Cardiac fibroblast (primary cell): ENCODE results near the gene ATP8A1.
A peak's percentile ranks its signal among the peaks of the same experiment; 100 is the strongest.
"Not testable (repeated sequence)": the region's sequence is repeated elsewhere in the genome, so short reads cannot be mapped to it uniquely, and the experiment has no call there.

Experiments
- DNase-seq, 2 donors: peaks; one replicate each; pipeline versions ENCODE4 v3.0.0 to v3.0.0-alpha.2; 2010; ENCODE audit warnings: low read depth in 2 of 2
- H3K4me3 ChIP-seq, 2 donors: replicated peaks in 1 of 2; 1 replicate in 1 of 2; 2 replicates in 1 of 2; pipeline ENCODE4 v1.5.1; 2011; ENCODE audit warnings: low read depth in 2 of 2, low read length in 2 of 2, mild to moderate bottlenecking in 2 of 2, moderate library complexity in 1 of 2
- TF ChIP-seq, protein P1 (sequence below): IDR thresholded peaks from one replicate; pipeline ENCODE4 v1.5.1; 2011; ENCODE audit warnings: low read depth, mild to moderate bottlenecking, low read length, inconsistent platforms

Gene ATP8A1

DNA sequence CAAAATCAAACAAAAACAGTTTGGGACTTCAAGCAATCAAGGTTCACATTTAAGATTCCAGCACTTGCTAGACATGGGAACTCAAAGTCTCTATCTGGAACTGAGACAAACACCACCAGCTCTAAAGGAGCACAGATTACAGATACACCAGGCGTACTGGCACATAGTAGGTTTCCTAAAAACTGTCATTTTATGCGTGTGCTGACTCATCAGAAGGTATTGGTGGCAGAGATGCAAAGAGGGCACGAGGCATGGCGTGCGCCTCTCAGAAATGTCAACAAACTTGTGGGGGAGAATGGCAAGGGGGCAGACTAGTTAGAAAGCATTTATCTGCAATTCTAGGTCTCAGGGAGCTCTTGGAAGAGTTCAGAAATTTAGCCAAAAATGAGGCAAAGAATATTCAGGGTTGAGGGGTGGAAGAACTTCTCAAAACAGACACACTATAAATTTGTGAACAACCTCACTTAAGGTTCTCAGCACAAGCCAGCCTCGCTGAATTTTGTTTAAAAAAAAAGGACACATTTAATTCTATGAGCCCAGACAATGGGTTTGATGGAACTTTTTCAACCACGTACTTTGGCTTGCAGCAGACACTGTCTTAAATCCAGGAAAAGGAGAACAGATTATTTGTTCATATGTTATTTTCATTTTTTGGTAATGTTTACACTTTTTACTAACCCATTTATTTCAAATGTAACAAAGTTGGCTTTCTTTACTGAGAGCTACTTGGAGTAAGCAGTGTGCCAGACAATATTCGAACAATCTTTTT, 159.6 kb downstream of the ATP8A1 start:
- no peak overlapping the region for H3K4me3 ChIP-seq
- DNase-seq = no peak
- TF ChIP-seq, protein P1, sequence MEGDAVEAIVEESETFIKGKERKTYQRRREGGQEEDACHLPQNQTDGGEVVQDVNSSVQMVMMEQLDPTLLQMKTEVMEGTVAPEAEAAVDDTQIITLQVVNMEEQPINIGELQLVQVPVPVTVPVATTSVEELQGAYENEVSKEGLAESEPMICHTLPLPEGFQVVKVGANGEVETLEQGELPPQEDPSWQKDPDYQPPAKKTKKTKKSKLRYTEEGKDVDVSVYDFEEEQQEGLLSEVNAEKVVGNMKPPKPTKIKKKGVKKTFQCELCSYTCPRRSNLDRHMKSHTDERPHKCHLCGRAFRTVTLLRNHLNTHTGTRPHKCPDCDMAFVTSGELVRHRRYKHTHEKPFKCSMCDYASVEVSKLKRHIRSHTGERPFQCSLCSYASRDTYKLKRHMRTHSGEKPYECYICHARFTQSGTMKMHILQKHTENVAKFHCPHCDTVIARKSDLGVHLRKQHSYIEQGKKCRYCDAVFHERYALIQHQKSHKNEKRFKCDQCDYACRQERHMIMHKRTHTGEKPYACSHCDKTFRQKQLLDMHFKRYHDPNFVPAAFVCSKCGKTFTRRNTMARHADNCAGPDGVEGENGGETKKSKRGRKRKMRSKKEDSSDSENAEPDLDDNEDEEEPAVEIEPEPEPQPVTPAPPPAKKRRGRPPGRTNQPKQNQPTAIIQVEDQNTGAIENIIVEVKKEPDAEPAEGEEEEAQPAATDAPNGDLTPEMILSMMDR = no peak

DNA sequence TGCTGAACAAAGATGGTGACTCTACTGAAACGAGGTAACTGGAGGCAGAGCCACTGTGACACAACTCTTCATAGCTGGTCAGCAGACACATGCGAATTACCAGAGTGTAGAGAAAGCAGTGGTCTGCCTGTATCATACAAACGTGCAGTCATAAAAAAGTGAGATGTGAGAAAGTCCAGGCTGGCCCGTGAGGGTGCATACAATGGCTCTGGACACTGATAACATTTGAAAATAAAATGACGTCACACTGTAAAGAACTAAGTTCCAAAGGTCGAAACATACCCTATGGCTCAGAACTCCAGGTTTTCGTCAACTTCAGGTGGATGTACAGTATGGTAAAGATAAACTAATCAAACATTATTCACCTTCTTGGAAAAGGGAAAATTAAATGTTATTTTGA, 163.9 kb downstream of the ATP8A1 start:
- TF ChIP-seq, protein P1 = no peak
- no peak for DNase-seq
- no peak overlapping the region for H3K4me3 ChIP-seq

DNA sequence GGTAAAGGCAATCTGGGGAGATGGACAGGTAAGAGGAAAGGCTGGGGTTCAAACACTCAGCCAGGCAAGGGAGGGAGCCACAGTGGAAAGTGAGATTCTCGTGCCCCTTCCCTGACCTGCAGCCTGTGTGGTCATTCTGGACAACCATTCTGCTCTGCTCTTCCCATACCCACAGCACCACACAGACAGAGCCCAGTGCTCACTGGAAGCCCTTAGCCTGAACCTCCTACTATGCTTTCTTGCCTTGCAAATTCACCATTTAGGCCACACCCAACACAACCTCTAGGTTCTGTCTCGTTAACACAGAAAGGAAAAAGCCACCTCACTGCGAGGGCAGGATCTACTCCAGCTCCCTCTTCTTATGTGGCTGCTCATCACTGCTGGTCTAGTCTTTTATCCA, 166.9 kb downstream of the ATP8A1 start:
- TF ChIP-seq, protein P1 = no peak
- H3K4me3 ChIP-seq = no peak overlapping the region

DNA sequence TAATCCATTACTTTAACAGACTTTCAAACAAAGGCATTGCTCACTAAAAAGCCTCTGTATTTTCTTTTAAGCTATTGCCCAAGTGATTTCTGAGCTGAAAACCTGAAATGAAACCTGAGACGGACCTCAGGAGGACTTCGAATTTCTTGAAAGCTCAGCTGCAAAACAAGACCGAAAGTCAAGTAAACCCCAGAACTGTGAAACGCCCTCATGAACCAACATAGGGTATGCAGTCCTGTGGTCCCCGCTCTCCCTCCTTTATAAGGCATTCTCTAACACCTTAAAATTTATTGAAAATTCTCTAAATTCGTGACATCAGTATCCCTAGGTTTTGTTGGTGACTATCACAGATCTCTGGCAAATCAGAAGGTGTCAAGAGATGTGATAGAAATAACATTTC, 167.8 kb downstream of the ATP8A1 start:
- no peak overlapping the region for H3K4me3 ChIP-seq
- TF ChIP-seq, protein P1 = no peak
- no peak for DNase-seq

More for the DNA sequence above, 166.9 kb downstream of the ATP8A1 start:
- DNase-seq = no peak

DNA sequence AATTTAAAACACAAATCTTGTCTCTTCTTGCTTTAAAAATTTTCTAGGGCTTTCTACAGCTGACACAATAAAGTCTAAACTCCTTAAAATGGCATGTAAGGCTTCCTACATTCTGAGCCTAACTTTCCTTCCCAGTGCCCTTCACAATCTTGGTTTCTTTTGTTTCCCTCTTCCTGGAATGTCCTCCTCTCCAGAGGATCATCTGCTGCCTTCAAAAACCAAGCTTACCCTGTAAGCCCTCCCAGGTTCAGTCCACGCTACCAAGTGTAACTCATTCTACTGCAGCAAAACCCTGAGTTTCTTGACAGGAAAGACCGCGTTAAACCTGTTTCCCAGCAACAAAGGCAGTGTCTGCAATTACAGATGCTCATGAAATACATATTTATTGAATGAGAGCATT, 168.4 kb downstream of the ATP8A1 start:
- H3K4me3 ChIP-seq = no peak overlapping the region
- TF ChIP-seq, protein P1 = no peak
- no peak for DNase-seq

DNA sequence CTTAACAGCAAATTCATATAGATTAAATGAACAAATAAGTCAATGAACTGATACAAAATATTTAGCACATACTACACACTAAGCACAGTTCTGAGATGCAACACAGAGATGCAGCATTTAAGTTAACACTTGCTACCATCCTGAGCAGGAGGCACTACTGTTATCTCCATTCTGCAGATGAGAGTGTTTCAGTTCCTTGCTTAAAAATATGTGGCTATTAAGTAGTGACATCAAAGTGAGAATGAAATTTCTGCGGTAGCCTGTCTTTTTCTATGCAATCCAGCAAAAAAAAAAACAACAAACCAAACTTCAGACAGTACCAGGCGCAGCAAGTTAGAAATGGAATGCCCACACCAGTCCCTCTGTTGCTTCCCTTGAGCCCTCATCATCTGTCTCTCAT, 168.8 kb downstream of the ATP8A1 start:
- no peak for DNase-seq
- TF ChIP-seq, protein P1 = no peak
- H3K4me3 ChIP-seq = no peak overlapping the region

DNA sequence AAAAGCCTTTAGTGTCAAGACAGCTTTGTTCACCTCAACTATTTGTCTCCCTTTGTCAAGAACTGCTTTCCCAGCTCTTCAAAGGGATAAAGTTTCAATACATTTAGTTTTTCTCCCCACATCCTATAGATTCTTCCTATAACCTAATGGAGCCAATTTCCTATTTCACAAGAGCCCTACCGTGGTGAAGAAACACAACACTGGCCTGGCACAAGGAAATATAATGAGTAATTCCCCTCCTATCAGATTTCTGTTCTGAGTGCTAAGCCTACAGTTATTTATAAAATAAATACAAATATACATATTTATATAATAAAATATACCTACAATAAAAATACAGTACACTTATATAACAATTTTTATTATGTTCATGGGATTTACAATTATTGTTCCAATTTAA, 169.7 kb downstream of the ATP8A1 start:
- peak; percentile 11 to 12 for DNase-seq
- TF ChIP-seq, protein P1 = no peak
- H3K4me3 ChIP-seq = no peak overlapping the region

DNA sequence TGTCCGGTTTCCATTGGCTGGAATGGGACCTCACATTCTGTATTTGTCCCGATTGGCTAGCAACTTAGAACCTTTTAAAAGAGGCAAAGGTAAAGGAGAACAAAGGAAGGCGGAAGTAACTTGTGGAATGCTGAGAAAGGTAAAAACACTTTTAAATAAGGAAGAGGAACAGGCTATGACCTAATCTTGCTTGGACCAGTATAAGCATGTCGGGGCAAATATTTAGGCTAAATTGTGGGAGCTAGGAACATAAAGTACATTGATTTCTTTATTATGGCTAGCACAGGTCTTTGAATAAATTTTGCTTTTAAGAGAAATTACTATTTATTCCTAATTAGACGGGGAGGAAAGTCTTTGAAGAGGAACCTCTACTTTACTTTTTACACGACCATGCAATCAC, 170.7 kb downstream of the ATP8A1 start:
- not testable (repeated sequence) for DNase-seq, H3K4me3 ChIP-seq
